SJSA1 (cell line): ENCODE measurements around the gene COL16A1. TPM values are rescaled to one million over a fixed set of nuclear protein-coding genes. Genes with fewer than 3 reads are reported as not detected.

Experiments
- DNase-seq, 2 experiments: peaks; one replicate each; pipeline ENCODE4 v3.0.0-alpha.2; 2015 to 2020; ENCODE audit warnings: low spot score in 2 of 2, low read depth in 1 of 2
- H3K27ac ChIP-seq: fragments of 250-450 bp; sonication (Bioruptor Pico); 2 replicates; pipeline ENCODE4 v1.5.1; 2020; ENCODE audit warnings: mild to moderate bottlenecking, moderate library complexity
- H3K27me3 ChIP-seq: fragments of 250-450 bp; sonication (Bioruptor Pico); replicated peaks from 2 replicates; pipeline ENCODE4 v1.5.1; 2020; ENCODE audit warnings: mild to moderate bottlenecking, moderate library complexity
- H3K36me3 ChIP-seq: fragments of 250-450 bp; sonication (Bioruptor Pico); 2 replicates; pipeline ENCODE4 v1.5.1; 2020; ENCODE audit warnings: mild to moderate bottlenecking
- H3K4me1 ChIP-seq: fragments of 250-450 bp; sonication (Bioruptor Pico); replicated peaks from 2 replicates; pipeline ENCODE4 v1.6.1; 2021; ENCODE audit warnings: mild to moderate bottlenecking
- H3K4me3 ChIP-seq: fragments of 250-450 bp; sonication (Bioruptor Pico); 2 replicates; pipeline ENCODE4 v1.5.1; 2020; ENCODE audit warnings: mild to moderate bottlenecking
- H3K9me3 ChIP-seq: fragments of 250-450 bp; sonication (Bioruptor Pico); replicated peaks from 2 replicates; pipeline ENCODE4 v1.5.1; 2020; ENCODE audit warnings: mild to moderate bottlenecking
- total RNA-seq: library from RNA; depleted of rRNA; stranded (reverse); fragments of >200 nt; shearing (Covaris generic); gene quantifications from 2 replicates; pipeline ENCODE4 v1.2.3, GENCODE V29; 2014

The COL16A1 gene
- total RNA-seq, 1 experiment from 2014 or later = 365 TPM

GRCh38 chr1:31727195-31727594, 23.4 kb upstream of the COL16A1 start:
- no peak for DNase-seq
- Histone ChIP-seq H3K4me3 (no peak overlapping the region), H3K4me1 (no peaks in the 10 kb centered on the region), H3K27ac (no peak overlapping the region), H3K9me3 (no peaks in the 10 kb centered on the region), H3K27me3 (no peaks in the 10 kb centered on the region), H3K36me3 (peaks cover 12% of the 10 kb centered on the region; the same call in 1 of the 2 replicates)

DNA sequence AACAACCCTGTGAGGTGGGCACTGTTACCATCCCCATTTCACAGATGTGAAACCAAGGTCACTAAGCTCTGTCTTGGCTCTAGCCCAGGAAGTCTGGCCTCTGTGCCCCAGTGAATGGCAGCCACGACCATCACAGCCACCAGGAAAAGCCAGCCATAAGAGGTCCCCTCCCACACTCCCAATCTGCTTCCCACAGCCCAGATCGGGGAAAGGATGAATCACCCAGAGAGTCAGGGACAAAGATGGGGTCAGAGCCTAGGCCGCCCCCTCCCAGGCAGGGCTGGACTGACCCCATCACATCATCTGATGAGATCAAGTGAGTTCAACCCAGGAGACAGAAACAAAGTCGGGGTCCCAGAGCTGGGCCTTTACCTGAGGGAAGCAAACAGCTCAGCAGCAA, 22.9 kb upstream of the COL16A1 start:
- Histone ChIP-seq H3K27me3 (no peaks in the 10 kb centered on the region), H3K4me3 (no peak overlapping the region), H3K27ac (no peak overlapping the region), H3K9me3 (no peaks in the 10 kb centered on the region), H3K36me3 (peaks cover 12% of the 10 kb centered on the region; the same call in 1 of the 2 replicates), H3K4me1 (no peaks in the 10 kb centered on the region)
- no peak for DNase-seq

GRCh38 chr1:31725777-31726535, 22.1 kb upstream of the COL16A1 start:
- Histone ChIP-seq H3K27ac (no peak overlapping the region), H3K9me3 (no peaks in the 10 kb centered on the region), H3K4me1 (no peaks in the 10 kb centered on the region), H3K4me3 (no peak overlapping the region), H3K36me3 (peaks cover 12% of the 10 kb centered on the region; the same call in 1 of the 2 replicates), H3K27me3 (no peaks in the 10 kb centered on the region)
- no peak for DNase-seq

GRCh38 chr1:31725134-31725533, 21.3 kb upstream of the COL16A1 start:
- no peak for DNase-seq
- Histone ChIP-seq H3K36me3 (peaks cover 12% of the 10 kb centered on the region; the same call in 1 of the 2 replicates), H3K27me3 (no peaks in the 10 kb centered on the region), H3K27ac (no peak overlapping the region), H3K9me3 (no peaks in the 10 kb centered on the region), H3K4me3 (no peak overlapping the region), H3K4me1 (no peaks in the 10 kb centered on the region)

- H3K4me3 ChIP-seq = no peak overlapping the region
- H3K27ac ChIP-seq = no peak overlapping the region
- peaks cover 12% of the 10 kb centered on the region; the same call in 1 of the 2 replicates for H3K36me3 ChIP-seq
- peak; percentile 59 to 75 for DNase-seq
- no peaks in the 10 kb centered on the region for H3K4me1 ChIP-seq
- H3K9me3 ChIP-seq = no peaks in the 10 kb centered on the region
- H3K27me3 ChIP-seq = no peaks in the 10 kb centered on the region
Observed at GRCh38 chr1:31723828-31724359, 20.1 kb upstream of the COL16A1 start.

- Histone ChIP-seq H3K27ac (no peak overlapping the region), H3K36me3 (no peaks in the 10 kb centered on the region), H3K9me3 (no peaks in the 10 kb centered on the region), H3K4me3 (no peak overlapping the region), H3K27me3 (no peaks in the 10 kb centered on the region), H3K4me1 (peaks cover 33% of the 10 kb centered on the region)
- no peak for DNase-seq
Observed at GRCh38 chr1:31718327-31718897, 14.6 kb upstream of the COL16A1 start.

GRCh38 chr1:31717341-31717740, 13.5 kb upstream of the COL16A1 start:
- Histone ChIP-seq H3K27me3 (no peaks in the 10 kb centered on the region), H3K36me3 (no peaks in the 10 kb centered on the region), H3K4me1 (peaks cover 44% of the 10 kb centered on the region), H3K9me3 (no peaks in the 10 kb centered on the region), H3K27ac (no peak overlapping the region), H3K4me3 (no peak overlapping the region)
- no peak for DNase-seq

GRCh38 chr1:31715873-31716220, 12.0 kb upstream of the COL16A1 start:
- no peaks in the 10 kb centered on the region for H3K27me3 ChIP-seq
- DNase-seq = no peak
- H3K4me1 ChIP-seq = peaks cover 59% of the 10 kb centered on the region
- H3K27ac ChIP-seq = no peak overlapping the region
- H3K9me3 ChIP-seq = no peaks in the 10 kb centered on the region
- H3K36me3 ChIP-seq = no peaks in the 10 kb centered on the region
- peak overlapping the region; percentile 28 for H3K4me3 ChIP-seq

DNA sequence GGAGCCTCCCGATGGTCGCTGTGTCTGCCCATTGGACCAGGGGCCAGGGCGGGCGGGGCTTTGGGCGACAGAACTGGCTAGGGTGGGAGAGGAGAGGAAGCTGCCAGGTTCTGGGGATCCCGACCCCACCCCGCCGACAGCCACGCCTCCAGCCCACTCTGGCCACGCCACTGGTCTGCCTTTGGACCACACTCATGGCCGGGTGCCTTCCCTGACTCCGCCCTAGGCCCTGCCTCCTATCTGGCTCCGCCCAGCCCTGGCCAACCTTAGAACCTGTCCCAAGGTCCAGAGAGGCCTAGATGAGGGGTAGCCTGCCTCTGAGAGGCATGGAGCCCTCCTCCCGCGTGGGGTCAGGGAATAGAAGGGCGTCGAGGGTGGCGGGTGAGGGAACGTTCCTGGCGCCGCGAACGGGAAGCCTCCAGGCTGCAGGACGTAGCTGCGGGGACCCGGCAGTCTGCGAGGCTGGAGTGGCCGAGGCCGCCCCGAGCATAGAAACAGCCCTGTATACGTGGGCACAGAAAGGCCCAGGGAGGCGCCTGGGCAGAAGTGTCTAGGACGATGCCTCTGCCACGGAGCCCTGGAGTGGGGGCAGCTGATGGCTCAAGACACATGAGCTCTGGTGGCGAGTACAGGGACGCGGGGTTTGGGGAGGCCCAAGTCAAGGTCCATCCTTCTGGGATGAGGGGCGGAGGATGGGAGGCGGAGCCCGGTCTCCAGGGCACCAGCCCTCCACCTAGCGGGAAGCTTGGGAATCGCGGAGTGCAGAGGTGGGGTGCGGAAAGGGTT, 11.5 kb upstream of the COL16A1 start:
- Histone ChIP-seq H3K27ac (peak overlapping the region; percentile 98), H3K4me3 (peak overlapping the region; percentile 28), H3K4me1 (peaks cover 62% of the 10 kb centered on the region), H3K36me3 (no peaks in the 10 kb centered on the region), H3K9me3 (no peaks in the 10 kb centered on the region), H3K27me3 (no peaks in the 10 kb centered on the region)
- peak; percentile 98 to 99 for DNase-seq

DNA sequence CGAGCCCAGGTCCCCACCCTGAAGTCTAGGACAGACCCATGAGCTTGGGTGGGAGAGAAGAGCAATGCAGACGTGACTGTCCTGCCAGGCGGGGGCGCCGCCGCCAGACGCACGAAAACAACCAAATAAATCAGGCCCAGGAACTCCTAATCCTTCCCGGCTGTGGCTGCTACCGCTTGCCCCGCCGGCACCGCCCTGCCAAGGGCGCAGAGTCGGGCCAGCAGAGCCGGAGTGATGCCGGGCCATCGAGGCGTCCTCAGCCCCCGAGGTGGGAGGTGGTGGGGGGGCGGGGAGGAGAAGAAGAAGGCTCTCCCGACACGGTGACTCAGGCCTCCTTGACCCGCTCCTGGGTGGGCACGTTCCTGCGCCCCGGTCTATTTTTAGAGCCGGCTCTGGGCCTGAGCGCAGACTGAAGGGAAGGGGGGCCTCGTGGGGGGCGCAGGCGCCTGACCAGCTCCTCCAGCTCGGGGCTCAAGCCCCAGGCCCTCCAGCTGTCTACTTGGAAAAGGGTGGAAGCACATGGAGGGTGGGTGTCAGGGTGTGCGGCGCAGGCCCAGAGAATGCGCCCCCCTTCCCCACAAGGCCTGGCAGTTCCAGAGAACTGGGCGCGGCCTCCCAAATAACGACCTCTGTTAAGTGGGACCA, 10.7 kb upstream of the COL16A1 start:
- Histone ChIP-seq H3K4me3 (peak overlapping the region; percentile 12), H3K4me1 (peaks cover 63% of the 10 kb centered on the region)

GRCh38 chr1:31712630-31713029, 8.8 kb upstream of the COL16A1 start:
- DNase-seq = peak; percentile 92 to 98
- Histone ChIP-seq H3K36me3 (no peaks in the 10 kb centered on the region), H3K4me3 (no peak overlapping the region), H3K4me1 (peaks cover 82% of the 10 kb centered on the region), H3K27ac (peak overlapping the region; percentile 98), H3K27me3 (no peaks in the 10 kb centered on the region), H3K9me3 (no peaks in the 10 kb centered on the region)

More for the DNA sequence above, 10.7 kb upstream of the COL16A1 start:
- DNase-seq = peak; percentile 99
- H3K36me3 ChIP-seq = no peaks in the 10 kb centered on the region
- H3K27me3 ChIP-seq = no peaks in the 10 kb centered on the region
- H3K9me3 ChIP-seq = no peaks in the 10 kb centered on the region
- peak overlapping the region; percentile 98 for H3K27ac ChIP-seq

DNA sequence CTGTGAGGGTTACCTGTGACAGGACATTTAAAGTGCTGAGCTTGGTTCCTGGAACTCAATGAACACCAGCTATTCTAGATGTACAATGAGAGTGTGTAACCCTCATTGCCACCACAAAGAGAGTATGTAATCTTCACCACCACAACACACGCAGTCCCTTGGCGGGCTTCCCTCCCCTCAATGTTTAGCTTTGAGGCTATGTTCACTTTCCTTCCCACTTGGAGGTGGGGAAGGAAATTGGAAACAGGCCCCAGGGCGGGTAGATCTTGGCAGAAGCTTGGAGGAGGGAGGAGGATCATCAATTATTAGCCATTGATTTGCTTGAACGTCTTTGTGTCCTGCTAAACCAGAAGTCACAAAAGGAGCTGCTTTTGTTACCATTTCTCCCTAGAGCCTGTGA, 8.3 kb upstream of the COL16A1 start:
- Histone ChIP-seq H3K4me3 (no peak overlapping the region), H3K4me1 (peaks cover 83% of the 10 kb centered on the region), H3K27ac (peak overlapping the region; percentile 98), H3K27me3 (no peaks in the 10 kb centered on the region), H3K36me3 (no peaks in the 10 kb centered on the region), H3K9me3 (no peaks in the 10 kb centered on the region)
- DNase-seq = peak; percentile 78 to 91

GRCh38 chr1:31708324-31708723, 4.5 kb upstream of the COL16A1 start:
- H3K9me3 ChIP-seq = no peaks in the 10 kb centered on the region
- no peak overlapping the region for H3K4me3 ChIP-seq
- H3K27ac ChIP-seq = peak overlapping the region; percentile 92
- DNase-seq = peak; percentile 86 to 92
- H3K36me3 ChIP-seq = peaks cover 6% of the 10 kb centered on the region; the same call in 1 of the 2 replicates
- H3K4me1 ChIP-seq = peaks cover 91% of the 10 kb centered on the region
- no peaks in the 10 kb centered on the region for H3K27me3 ChIP-seq
